EH (cell line): ENCODE data around the gene SIRT6.
A peak's percentile ranks its signal among the peaks of the same experiment; 100 is the strongest.
"Not testable (repeated sequence)": the region's sequence is repeated elsewhere in the genome, so short reads cannot be mapped to it uniquely, and the experiment has no call there.

Source experiments
- DNase-seq: peaks from one replicate; pipeline ENCODE4 v3.0.0-alpha.2; 2015; ENCODE audit warnings: low read depth

The SIRT6 gene

GRCh38 chr19:4174213-4174894 lies 8.0 kb downstream of the SIRT6 start:
- no peak for DNase-seq

- no peak for DNase-seq
Observed at GRCh38 chr19:4173479-4174212, 8.7 kb downstream of the SIRT6 start.

- DNase-seq = peak; percentile 52
Observed at GRCh38 chr19:4172861-4173473, 9.4 kb downstream of the SIRT6 start.

GRCh38 chr19:4171676-4172075 lies 10.7 kb downstream of the SIRT6 start:
- no peak for DNase-seq

GRCh38 chr19:4164262-4164661 lies 18.1 kb downstream of the SIRT6 start:
- DNase-seq = no peak

- no peak for DNase-seq
Observed at GRCh38 chr19:4161415-4162077, 20.8 kb downstream of the SIRT6 start.

- DNase-seq = not testable (repeated sequence)
Observed at GRCh38 chr19:4157971-4158370, 24.4 kb downstream of the SIRT6 start.

- DNase-seq = no peak
Observed at GRCh38 chr19:4157164-4157563, 25.2 kb downstream of the SIRT6 start.

- DNase-seq = no peak
Observed at GRCh38 chr19:4154571-4155312, 27.6 kb downstream of the SIRT6 start.

GRCh38 chr19:4152241-4152998 lies 29.9 kb downstream of the SIRT6 start:
- DNase-seq = no peak

GRCh38 chr19:4151623-4152022 lies 30.7 kb downstream of the SIRT6 start:
- DNase-seq = no peak

- no peak for DNase-seq
Observed at GRCh38 chr19:4149518-4150288, 32.7 kb downstream of the SIRT6 start.

GRCh38 chr19:4144666-4145249 lies 37.6 kb downstream of the SIRT6 start:
- peak; percentile 55 for DNase-seq

GRCh38 chr19:4142916-4143315 lies 39.4 kb downstream of the SIRT6 start:
- not testable (repeated sequence) for DNase-seq

- DNase-seq = peak; percentile 73
Observed at GRCh38 chr19:4140237-4140711, 42.1 kb downstream of the SIRT6 start.

GRCh38 chr19:4139614-4140236 lies 42.6 kb downstream of the SIRT6 start:
- DNase-seq = peak; percentile 67

GRCh38 chr19:4138445-4138844 lies 43.9 kb downstream of the SIRT6 start:
- no peak for DNase-seq

- DNase-seq = no peak
Observed at GRCh38 chr19:4136680-4137088, 45.7 kb downstream of the SIRT6 start.

GRCh38 chr19:4135386-4135785 lies 47.0 kb downstream of the SIRT6 start:
- DNase-seq = not testable (repeated sequence)
